ENCODE results near the gene ATP6V1F. TPM values are rescaled to one million over a fixed set of nuclear protein-coding genes. Genes with fewer than 3 reads are reported as not detected.

Gene ATP6V1F
- total RNA-seq, 1 experiment from 2014 or later: 115 TPM

GRCh38 chr7:128840326-128841170 is 22.1 kb upstream of the ATP6V1F start:
- DNase-seq: no peak
- WGBS (ENCODE audit: extremely low coverage, insufficient read length, low lambda C conversion rate): no CpG with 5 or more reads among the region's 23 CpGs
- TF ChIP-seq CTCF (conservative IDR thresholded peaks at IDR 0.05): no peak
- Histone ChIP-seq H3K4me2 (ENCODE audit: insufficient read depth, insufficient read length, low read length) (no peak overlapping the region), H3K79me1 (ENCODE audit: insufficient read depth, low read depth, low read length, poor library complexity, severe bottlenecking) (no peaks in the 10 kb centered on the region), H3K56ac (ENCODE audit: insufficient read length, low read depth, low read length) (no peak overlapping the region), H2AFZ (ENCODE audit: low read length) (no peak overlapping the region), H3K23me2 (ENCODE audit: insufficient read length, low read depth, low read length, poor library complexity, severe bottlenecking) (no peaks in the 10 kb centered on the region), H3K27me3 (ENCODE audit: insufficient read depth, low read length) (no peaks in the 10 kb centered on the region), H2BK120ac (ENCODE audit: low read depth, low read length, poor library complexity, severe bottlenecking) (no peak overlapping the region), H3K9ac (ENCODE audit: extremely low read depth, insufficient read length, low read length) (no peak overlapping the region), H2AK5ac (ENCODE audit: insufficient read length, low read length) (no peak overlapping the region), H2BK15ac (ENCODE audit: low read depth, low read length) (no peak overlapping the region), H3K18ac (ENCODE audit: insufficient read length, low read depth, low read length) (no peak overlapping the region), H2BK5ac (ENCODE audit: insufficient read length, low read length) (no peak overlapping the region), H4K8ac (replicated peaks; ENCODE audit: insufficient read length, low read depth, low read length) (no peak overlapping the region), H3K9me3 (ENCODE audit: control insufficient read depth, low read depth, low read length) (no peaks in the 10 kb centered on the region), H3K79me2 (ENCODE audit: insufficient read depth, low read length) (no peaks in the 10 kb centered on the region), H4K20me1 (ENCODE audit: control insufficient read depth, insufficient read depth, insufficient read length) (no peaks in the 10 kb centered on the region), H2BK20ac (ENCODE audit: low read depth, low read length, poor library complexity, severe bottlenecking) (no peak overlapping the region), H2BK12ac (ENCODE audit: insufficient read length, low read depth, low read length) (no peak overlapping the region), H3K4ac (ENCODE audit: low read depth, low read length) (no peak overlapping the region), H3K27ac (ENCODE audit: insufficient read length, low read depth, low read length) (no peak overlapping the region), H4K91ac (ENCODE audit: insufficient read length, low read depth, low read length) (no peak overlapping the region), H3K23ac (ENCODE audit: insufficient read length, low read depth, low read length) (no peak overlapping the region), H3T11ph (ENCODE audit: low read length) (no peak overlapping the region), H4K5ac (ENCODE audit: insufficient read length, low read depth, low read length) (no peak overlapping the region), H3K14ac (ENCODE audit: insufficient read depth, low read length) (no peak overlapping the region), H3K4me1 (ENCODE audit: insufficient read depth, low read length) (no peaks in the 10 kb centered on the region)
- no peaks in the 10 kb centered on the region for H3K27me3 Mint-ChIP-seq (ENCODE audit: low read depth)
- H3K27ac Mint-ChIP-seq: peak overlapping the region in 1 of 3 experiments; percentile 40; a peak in 1 of 7 replicates
- H3K36me3 Mint-ChIP-seq (ENCODE audit: insufficient read depth in 1 of 3, low read depth in 3 of 3): peaks cover 0 to 6% (median 0%) of the 10 kb centered on the region in 3 experiments; a peak in 2 of 7 replicates
- H3K4me1 Mint-ChIP-seq: peaks cover 2 to 14% of the 10 kb centered on the region in 2 experiments
- H3K4me3 Mint-ChIP-seq: no peak overlapping the region
- no peaks in the 10 kb centered on the region for H3K9me3 Mint-ChIP-seq

Measured in H9 (cell line).